ENCODE results near the gene BST1.

GRCh38 chr4:15751153-15751552 lies 48.3 kb downstream of the BST1 start:
- TF ChIP-seq CTCF (optimal IDR thresholded peaks at IDR 0.05 in 1 of 3, IDR thresholded peaks at IDR 0.05 in 1 of 3, conservative IDR thresholded peaks at IDR 0.05 in 1 of 3; ENCODE audit: extremely low read depth in 1 of 3, insufficient read depth in 2 of 3, low read length in 3 of 3) (no peak), EZH2 (IDR thresholded peaks at IDR 0.05; ENCODE audit: low read length) (no peak)
